GM04504 (cell line): ENCODE results near the gene FERMT1.
"Not testable (repeated sequence)": the region's sequence is repeated elsewhere in the genome, so short reads cannot be mapped to it uniquely, and the experiment has no call there.

ENCODE experiments used
- DNase-seq: peaks from one replicate; pipeline ENCODE4 v3.0.0-alpha.2; 2012; ENCODE audit warnings: low read depth

The FERMT1 gene

DNA sequence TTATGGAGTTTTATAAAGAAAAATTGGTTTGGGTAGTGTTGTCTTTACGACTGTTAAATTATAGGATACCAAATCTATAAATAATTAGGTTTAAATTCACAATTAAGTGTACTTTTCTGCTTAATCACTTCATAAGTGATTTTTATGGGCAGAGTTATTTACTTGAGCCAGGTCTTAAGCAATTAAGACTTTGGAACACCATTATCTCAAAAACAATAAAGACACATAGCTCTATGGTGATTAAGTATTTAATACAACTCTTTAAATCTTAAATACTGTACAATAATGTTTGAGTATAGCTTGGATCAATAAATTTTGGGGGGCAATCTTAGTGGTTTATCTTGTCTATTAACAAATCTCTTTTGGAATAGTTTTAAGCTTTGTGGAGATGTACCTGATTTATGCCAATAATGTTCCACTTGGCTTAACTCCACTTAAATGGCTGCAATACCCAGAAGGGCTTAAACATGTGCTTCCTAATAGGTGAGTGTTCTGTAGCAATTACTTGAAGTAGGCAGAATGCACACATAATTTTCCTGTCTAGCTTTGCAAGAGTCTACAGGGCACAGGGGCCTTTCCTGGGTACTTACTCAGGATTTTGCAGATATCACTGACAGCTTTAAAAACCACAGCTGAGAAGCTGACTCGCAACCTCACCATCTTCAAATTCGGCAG lies 7.5 kb downstream of the FERMT1 start:
- DNase-seq, result no peak

DNA sequence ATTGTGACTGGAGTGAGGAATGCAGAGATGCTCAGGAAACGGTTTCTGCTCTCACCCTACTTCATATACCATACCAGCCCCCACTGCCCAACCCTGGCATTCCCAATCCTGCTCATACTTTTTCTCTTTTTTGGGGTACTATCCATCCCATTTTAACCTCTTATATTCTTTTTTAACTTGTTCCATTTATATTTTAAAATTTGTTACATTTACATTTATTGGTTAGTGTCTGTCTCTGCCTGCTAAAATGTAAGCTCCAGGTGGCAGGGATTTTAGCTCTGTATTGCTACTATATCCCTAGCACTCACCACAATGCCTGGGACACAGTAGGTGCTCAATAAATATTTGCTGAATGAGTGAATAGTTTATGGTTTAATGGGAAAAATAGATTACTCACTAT lies 8.1 kb downstream of the FERMT1 start:
- no peak for DNase-seq

DNA sequence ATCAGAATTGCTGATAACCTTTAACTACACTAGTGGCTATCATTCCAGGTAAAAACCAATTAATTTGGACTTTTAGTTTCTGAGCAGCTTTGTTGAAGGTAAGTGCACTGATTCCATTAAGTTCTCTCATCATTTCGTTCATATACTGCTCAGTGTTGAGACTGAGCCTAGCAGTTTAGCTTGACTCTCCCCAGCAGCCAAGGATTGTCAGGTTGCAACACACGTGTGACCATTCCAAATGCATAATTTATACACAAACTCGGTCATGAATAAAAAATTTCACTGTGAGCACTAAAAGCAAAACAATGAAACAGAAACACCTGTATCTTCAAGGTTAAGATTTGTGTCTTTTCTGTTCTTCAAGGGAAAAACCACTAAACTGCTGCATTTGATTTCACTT lies 8.9 kb downstream of the FERMT1 start:
- no peak for DNase-seq

- not testable (repeated sequence) for DNase-seq
These were observed 9.9 kb downstream of the FERMT1 start for GRCh38 chr20:6112965-6113364.

GRCh38 chr20:6108330-6108729 lies 14.5 kb downstream of the FERMT1 start:
- DNase-seq, result no peak

GRCh38 chr20:6104493-6105188 lies 18.2 kb downstream of the FERMT1 start:
- no peak for DNase-seq

DNA sequence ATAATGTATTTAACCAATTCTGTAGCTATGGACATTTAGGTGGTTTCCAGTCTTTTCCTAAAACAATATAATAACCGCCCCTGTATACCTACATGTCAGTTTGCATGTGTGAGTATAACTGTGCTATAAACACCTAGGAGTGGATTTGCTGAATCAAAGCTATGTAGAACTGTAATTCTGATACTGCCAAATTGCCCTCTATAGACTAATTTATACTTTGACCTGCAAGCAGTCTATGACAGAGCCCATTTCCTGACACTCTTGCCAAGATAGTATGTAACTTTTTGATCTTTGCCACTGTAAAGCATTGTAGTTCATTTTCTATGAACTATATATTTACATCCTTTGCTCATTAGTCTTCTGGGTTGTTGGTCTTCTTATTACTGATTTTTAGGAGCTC lies 19.5 kb downstream of the FERMT1 start:
- no peak for DNase-seq

GRCh38 chr20:6101346-6101745 lies 21.5 kb downstream of the FERMT1 start:
- no peak for DNase-seq

DNA sequence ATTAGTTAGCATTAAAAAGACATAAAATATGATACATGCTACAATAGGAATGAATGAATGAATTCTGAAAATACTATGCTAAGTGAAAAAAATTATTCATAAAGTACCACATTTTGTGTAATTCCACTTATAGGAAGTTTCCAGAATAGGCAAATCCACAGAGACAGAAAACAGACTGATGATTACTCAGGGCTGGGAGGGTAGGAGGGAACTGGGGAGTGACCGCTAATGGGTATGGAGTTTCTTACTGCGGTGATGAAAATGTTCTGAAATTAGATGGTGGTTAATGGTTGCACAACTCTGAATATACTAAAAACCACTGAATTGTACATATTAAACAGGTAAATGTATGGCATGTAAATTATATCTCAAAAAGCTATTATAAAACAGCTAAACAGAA lies 22.6 kb downstream of the FERMT1 start:
- DNase-seq, result no peak

DNA sequence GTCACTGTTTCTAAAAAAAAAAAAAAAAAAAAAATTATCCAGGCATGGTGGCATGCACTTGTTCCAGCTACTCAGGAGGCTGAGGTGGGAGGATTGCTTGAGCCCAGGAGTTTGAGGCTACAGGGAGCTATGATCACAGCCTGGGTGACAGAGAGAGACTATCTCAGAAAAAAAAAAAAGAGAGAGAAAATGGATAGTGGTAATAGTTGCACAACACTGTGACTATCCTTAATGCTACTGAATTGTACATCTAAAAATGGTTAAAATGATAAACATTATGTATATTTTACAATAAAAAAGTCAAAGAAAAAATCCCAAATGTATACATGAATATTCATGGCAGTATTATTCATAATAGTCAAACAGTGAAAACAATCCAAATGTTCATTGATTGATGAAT lies 23.0 kb downstream of the FERMT1 start:
- DNase-seq, result no peak

- DNase-seq, result no peak
These were observed 27.4 kb downstream of the FERMT1 start for GRCh38 chr20:6095409-6095808.

DNA sequence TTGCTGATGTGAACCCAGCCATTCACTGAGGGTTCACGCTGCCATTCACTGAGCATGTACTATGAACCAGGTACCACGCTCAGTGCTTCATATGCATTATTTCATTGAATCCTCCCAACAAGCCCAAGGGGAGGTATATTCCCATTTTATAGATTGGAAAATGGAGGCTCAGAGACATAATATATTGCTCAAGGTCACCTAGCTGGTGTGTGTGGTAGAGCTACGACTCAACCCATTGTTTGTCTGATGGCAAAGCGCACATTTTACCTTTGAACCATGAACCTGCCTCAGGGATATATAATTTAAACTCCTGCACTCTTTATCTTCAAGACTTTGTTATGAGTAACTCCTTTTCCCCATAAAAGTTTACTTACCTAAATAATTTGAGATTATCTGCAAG lies 28.3 kb downstream of the FERMT1 start:
- DNase-seq, result no peak

DNA sequence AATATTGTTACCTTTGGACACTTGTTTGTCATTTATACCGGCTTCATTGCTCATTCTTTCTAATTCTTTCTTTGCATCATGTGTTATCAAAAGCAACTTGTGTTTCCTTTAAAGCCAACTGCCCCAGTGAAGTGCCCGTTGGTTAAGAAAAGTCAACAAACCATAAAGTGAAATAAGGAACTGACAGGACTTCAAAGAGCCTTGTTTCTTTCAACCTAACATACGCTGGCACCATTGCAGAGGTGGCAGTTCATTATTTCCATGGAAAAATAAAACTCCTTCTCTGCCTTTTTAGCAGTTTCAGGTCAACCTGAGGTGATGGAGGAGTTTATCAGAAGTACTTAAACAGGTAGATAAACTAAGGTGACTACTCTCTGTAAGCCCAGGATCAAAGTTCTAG lies 28.8 kb downstream of the FERMT1 start:
- DNase-seq, result no peak

DNA sequence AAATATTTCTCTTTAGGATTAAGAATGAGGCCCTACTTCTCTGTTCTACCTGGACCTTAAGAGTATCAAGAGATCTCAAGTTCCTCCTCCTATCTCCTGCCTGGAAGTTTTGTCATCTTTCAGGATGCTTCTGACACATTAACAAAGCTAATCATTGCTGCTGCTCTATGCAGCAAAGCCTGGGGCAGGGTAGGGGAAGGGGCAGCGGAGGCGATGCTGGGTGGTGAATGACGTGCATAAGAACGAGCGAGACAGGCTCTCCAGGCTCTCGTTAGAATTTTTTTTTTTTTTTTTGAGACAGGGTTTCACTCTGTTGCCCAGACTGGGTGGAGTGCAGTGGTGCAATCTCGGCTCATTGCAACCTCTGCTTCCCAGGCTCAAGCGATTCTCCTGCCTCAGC lies 31.2 kb downstream of the FERMT1 start:
- DNase-seq, result no peak

DNA sequence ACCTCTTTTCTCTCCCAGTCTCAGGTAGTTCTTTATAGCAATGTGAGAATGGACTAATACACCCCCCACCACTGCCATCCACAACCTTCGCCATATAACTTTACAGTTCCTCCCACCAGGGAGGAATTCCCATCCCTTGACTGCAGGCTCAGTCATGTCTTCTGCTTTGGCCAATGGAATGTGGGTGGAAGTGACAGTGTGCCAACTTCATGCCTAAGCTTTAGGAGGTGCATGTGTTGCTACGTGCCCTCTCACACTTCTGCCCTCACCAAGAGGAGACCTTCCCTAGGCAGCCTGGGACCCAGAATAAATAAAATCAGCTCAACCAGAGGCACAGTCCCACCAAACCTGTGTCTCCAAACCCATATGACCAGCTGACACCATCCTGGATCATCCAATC lies 36.0 kb downstream of the FERMT1 start:
- no peak for DNase-seq

DNA sequence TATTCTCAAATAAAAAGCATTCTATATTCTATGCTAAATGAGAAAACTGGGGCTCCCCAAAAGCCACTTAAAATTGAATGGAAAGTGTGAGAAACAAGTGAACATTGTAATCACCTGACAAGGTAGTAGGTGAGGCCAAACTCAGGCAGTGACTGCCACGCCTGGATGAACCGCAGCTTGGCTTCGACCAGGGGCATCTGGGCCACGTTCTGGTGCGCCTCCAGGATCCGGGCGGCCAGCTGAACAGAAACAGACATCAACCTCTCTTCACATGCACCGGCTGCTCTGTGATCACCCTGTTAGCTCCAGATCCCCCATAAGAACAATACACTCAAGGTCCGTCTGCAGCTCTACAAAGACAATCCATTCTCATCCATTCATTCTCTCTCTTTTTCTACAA lies 38.9 kb downstream of the FERMT1 start:
- DNase-seq, result no peak

DNA sequence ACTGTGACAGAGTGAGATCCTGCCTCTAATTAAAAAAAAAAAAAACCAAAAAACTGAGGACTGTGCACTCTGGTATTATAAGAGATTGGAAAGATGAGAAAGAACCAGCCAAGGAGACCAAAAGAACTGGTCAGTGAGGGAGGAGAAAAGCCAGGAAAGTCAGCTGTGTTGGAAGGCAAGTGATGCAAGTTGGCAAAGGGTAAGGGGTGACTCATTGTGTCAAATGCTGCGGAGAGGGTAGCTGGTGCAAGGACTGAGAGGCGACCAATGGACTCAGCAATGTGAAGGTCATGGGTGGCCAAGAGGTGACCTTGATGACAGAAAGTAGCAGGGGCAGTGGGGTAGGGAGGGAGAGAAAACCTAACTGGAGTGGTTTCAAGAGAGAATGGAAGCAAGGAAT lies 41.6 kb downstream of the FERMT1 start:
- peak; percentile 36 for DNase-seq

- no peak for DNase-seq
These were observed 43.8 kb downstream of the FERMT1 start for GRCh38 chr20:6079016-6079415.

DNA sequence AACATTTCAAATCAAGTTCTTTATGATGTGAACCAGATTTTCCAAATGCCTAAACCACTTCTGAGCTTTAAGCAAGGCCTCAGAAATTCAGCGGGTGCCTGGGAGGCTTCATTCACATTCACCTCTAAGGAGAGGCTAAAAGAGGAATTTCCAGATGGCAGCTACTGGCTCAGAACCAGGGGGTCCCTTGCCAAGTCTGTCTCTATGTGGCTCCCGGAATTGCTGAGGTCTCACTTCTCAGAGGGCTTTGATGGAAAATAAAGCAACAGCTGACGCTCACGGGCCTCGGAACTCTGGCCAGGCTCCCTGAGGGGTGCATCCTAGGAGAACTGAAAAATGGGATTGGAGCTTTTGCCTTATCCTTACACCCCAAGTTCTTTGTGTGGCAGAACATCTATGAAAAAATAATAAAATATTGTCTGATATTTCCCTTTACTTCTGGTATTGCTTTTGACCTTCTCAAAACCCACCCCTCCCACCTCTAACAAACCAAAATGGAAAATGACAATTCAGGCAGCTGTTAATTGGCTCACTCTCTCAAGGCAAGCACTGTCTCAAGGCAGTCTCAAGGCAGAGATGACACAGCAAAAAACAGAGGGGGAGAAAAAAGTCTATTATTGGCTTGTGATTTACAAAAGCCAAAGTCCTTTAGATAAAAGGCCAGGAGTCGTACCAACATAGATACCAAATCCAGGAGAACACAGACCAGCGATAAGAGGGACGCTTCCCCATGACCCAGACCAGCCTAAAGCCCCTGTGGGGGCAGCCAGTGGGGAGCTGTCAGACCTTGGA lies 47.2 kb downstream of the FERMT1 start:
- DNase-seq, result no peak

DNA sequence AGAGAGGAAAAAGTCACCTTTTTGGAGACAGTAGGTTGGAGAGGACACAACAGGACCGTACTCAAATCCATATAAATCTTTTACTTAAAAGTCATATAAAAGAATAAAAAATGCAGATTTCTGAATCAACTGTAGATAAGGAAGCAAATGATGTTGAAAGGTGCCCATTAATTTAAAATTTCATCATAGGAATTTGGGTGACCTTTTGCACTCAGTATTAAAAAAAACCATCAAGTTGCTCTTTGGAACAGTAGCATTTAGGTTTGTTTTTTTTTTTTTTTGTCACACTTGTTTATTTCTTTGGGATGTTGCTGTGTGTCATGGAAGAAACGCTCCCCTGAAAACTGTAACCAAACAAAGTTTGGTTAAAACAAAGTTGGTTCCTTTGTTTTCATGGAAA lies 48.0 kb downstream of the FERMT1 start:
- DNase-seq, result no peak

DNA sequence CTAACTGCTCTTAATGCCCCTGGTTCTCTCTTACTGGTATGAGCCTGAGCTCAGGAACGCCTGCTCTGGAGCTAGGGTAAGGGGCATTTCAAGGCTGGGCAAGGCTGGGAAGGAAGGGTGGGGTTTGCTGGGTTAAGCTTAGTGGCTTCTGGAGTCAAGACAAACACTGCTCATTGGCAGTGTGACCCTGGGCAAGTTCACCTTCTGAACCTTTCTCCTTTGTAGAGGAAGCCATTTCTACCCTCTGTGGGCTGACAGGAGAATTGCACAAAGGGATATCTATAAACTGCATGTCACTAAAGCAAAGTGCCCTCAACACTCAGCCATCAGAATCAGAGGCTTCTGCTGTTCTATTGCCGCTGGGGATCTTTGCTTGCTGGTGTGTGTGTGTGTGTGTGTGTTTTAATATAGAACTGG lies 48.7 kb downstream of the FERMT1 start:
- DNase-seq, result no peak

DNA sequence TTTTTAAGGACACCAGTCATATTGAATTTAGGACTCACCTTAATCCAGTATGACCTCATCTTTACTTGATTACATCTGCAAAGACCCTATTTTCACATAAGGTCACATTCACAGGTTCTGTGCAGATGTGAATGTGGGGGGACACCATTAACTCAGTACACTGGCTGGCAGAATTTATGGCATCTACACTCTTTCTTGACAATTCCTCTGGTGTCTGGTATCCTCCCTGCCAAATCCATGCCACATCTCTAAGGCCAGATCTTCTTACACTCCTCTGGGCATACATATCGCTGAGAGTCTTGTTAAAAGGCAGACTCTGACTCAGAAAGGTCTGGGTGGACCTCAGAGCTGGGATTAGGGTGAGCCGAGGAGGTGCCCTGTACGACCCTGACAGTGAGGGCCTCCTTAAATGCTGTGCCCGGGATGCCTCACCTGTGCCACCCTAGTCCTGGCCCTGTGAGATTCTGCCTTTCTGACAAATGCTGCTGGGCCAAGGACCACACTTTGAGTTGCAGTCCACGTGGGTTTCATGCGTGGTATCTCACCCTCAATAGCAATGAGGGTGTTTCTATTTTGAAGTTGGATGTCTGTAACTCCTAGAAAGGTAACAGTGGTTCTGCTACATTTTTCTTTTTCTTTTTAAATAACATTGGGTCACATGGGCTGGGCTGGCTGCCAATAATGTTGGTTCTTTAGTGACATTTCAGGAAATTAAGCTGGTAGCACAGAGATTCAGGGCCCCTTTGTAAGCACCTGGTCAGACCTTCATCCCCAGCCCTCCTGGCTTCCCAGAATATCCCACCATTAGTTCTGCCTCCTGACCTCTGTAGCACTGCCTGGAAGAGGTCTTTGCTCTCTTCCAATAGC lies 51.8 kb downstream of the FERMT1 start:
- no peak for DNase-seq
